ENCODE data around the gene BCKDHA. TPM values are rescaled to one million over a fixed set of nuclear protein-coding genes. Genes with fewer than 3 reads are reported as not detected.

Gene BCKDHA
- polyA plus RNA-seq, 1 donor from 2014 or later = 51.9 TPM

- Histone ChIP-seq H3K9me2 (ENCODE audit: insufficient read depth, low read length) (no peaks in the 10 kb centered on the region), H3K9ac (ENCODE audit: low read length) (no peak overlapping the region), H3F3A (ENCODE audit: insufficient read depth, low read length, poor library complexity, severe bottlenecking) (no peaks in the 10 kb centered on the region), H3K79me2 (replicated peaks; ENCODE audit: insufficient read depth, low read length) (no peaks in the 10 kb centered on the region), H2AFZ (ENCODE audit: low read depth, low read length) (no peak overlapping the region), H3K9me3 (ENCODE audit: low read length) (no peaks in the 10 kb centered on the region), H4K20me1 (ENCODE audit: insufficient read depth) (no peaks in the 10 kb centered on the region), H3K27ac (ENCODE audit: low read length) (no peak overlapping the region), H3K36me3 (ENCODE audit: insufficient read depth, low read length) (peaks cover 3% of the 10 kb centered on the region), H3K4me2 (ENCODE audit: low read length) (no peak overlapping the region), H3K4me3 (ENCODE audit: low read length) (no peak overlapping the region), H3K27me3 (ENCODE audit: insufficient read depth, low read depth, low read length) (no peaks in the 10 kb centered on the region)
- TF ChIP-seq MXI1 (conservative IDR thresholded peaks at IDR 0.05; ENCODE audit: poor library complexity, severe bottlenecking) (no peak), SMC3 (conservative IDR thresholded peaks at IDR 0.05; ENCODE audit: poor library complexity) (no peak), CTCF (IDR thresholded peaks at IDR 0.05; ENCODE audit: poor library complexity, severe bottlenecking) (no peak), POLR2AphosphoS5 (IDR thresholded peaks at IDR 0.05) (no peak), EP300 (conservative IDR thresholded peaks at IDR 0.05; ENCODE audit: poor library complexity, severe bottlenecking) (no peak)
Observed at GRCh38 chr19:41422955-41423354, 25.3 kb downstream of the BCKDHA start.

- Histone ChIP-seq H3K4me2 (ENCODE audit: low read length) (no peak overlapping the region), H3K27me3 (ENCODE audit: insufficient read depth, low read depth, low read length) (no peaks in the 10 kb centered on the region), H3K9me2 (ENCODE audit: insufficient read depth, low read length) (no peaks in the 10 kb centered on the region), H2AFZ (ENCODE audit: low read depth, low read length) (no peak overlapping the region), H4K20me1 (ENCODE audit: insufficient read depth) (no peaks in the 10 kb centered on the region), H3K27ac (ENCODE audit: low read length) (no peak overlapping the region), H3K4me3 (ENCODE audit: low read length) (no peak overlapping the region), H3K79me2 (replicated peaks; ENCODE audit: insufficient read depth, low read length) (no peaks in the 10 kb centered on the region), H3F3A (ENCODE audit: insufficient read depth, low read length, poor library complexity, severe bottlenecking) (no peaks in the 10 kb centered on the region), H3K36me3 (ENCODE audit: insufficient read depth, low read length) (peaks cover 3% of the 10 kb centered on the region), H3K9ac (ENCODE audit: low read length) (no peak overlapping the region), H3K9me3 (ENCODE audit: low read length) (no peaks in the 10 kb centered on the region)
- TF ChIP-seq RAD21 (conservative IDR thresholded peaks at IDR 0.05) (no peak), EP300 (conservative IDR thresholded peaks at IDR 0.05; ENCODE audit: poor library complexity, severe bottlenecking) (no peak), SMC3 (conservative IDR thresholded peaks at IDR 0.05; ENCODE audit: poor library complexity) (no peak), POLR2AphosphoS5 (IDR thresholded peaks at IDR 0.05) (no peak), TAF1 (IDR thresholded peaks at IDR 0.05; ENCODE audit: low read depth) (no peak), REST (IDR thresholded peaks at IDR 0.05; ENCODE audit: borderline replicate concordance) (no peak), MXI1 (conservative IDR thresholded peaks at IDR 0.05; ENCODE audit: poor library complexity, severe bottlenecking) (no peak), CTCF (IDR thresholded peaks at IDR 0.05; ENCODE audit: poor library complexity, severe bottlenecking) (no peak)
Observed at GRCh38 chr19:41424335-41425173, 26.9 kb downstream of the BCKDHA start.

Measured in neural cell (in vitro differentiated cells).